NCI-H146 treated with DMSO at 0.1 percent for 48 hours (cell line): ENCODE measurements around the gene C12orf56.

ENCODE experiments used
- DNase-seq: peaks from one replicate; lab custom pipeline; 2025; ENCODE audit not compliant: unreplicated experiment; lab: John Stamatoyannopoulos, UW

Gene C12orf56

DNA sequence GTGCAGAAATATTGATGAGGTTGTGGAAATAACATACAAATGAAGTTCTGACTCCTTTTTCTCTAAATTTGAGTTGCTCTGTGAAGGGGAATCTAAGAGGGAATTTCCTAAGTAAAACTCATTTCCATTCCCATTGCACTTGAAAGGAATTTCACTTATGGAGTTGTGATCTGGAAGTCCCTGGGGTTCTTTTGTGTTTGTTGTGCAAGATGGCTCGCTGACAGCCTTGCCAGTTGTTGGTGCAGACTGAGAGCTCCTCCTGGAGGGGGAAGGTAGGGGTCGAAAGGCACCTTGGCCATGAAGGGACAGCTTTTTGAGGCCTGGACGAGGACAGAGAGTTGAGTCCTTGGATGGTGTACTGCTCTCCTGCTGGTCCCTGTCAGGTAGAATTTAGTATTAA is 72.0 kb downstream of the C12orf56 start:
- no peak for DNase-seq

DNA sequence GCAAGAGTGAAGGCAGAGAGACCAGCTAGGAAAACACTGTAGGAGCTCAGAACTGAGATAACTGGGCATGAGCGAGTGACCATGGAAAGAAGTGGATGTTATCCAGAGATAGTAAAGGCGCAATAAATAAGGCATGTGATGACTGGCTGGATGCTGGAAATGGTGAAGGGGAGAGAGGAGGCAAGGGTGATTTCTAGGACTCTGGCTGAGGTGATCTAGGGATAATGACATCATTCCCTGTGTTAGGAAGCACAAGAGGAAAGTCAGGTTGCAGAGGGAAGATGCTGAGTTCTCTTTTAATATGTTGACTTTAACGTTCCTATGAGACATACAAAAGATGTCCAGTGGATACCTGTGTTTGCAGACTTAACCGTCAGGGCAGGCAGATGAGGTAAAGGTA is 78.7 kb downstream of the C12orf56 start:
- no peak for DNase-seq

DNA sequence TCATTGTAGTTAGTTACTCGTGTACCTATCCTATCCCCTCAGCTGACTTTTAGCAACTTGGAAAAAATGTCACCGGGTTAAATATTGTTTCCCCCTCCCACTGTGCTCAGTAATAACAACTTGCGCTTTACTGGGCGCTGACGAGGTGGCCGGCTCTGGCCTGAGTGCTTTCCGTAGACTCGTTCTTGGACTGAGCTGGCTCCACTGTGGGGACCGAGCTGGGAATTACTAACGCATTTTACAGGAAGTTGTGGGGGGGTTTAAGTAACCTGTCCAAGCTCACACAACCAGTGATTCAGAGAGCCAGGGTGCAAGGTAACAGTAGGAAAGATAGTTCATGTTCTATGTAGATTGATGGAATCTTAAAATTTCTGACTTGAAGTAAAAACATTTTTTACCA is 86.0 kb downstream of the C12orf56 start:
- DNase-seq = peak; percentile 4

DNA sequence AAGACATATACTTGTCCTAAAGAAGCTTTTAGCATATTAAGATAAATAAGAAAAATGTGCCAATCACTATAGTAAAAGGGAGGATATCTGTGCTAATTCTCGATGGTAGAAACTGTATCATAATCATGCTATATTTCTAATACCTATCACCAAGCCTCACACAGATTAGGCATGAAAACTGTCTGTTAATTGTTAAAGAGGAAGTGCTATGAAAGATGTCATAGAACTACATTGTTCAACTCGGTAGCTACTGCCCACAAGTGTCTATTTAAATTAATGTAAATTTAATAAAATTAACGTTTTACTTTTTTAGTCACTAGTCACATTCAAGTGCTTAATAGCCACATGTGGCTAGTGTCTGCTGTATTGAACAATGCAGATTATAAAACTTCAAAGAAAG is 90.9 kb downstream of the C12orf56 start:
- no peak for DNase-seq

DNA sequence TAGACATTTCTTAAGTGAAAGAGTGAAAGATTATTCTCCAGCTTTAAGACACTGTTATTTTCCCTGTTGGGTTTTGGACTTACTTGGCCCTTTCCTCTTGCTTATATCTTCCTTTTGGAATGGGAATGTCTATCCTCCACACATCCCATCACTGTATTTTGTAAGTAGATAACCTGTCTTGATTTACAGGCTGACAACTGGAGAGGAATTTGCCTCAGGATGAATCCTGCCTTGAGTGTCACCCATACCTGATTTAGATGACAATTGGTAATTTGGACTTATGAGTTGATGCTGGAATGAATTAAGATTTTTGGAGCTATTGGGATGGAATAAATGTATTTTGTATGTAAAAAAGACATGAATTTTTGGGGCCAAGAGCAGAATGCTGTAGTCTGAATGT is 94.3 kb downstream of the C12orf56 start:
- DNase-seq = no peak

DNA sequence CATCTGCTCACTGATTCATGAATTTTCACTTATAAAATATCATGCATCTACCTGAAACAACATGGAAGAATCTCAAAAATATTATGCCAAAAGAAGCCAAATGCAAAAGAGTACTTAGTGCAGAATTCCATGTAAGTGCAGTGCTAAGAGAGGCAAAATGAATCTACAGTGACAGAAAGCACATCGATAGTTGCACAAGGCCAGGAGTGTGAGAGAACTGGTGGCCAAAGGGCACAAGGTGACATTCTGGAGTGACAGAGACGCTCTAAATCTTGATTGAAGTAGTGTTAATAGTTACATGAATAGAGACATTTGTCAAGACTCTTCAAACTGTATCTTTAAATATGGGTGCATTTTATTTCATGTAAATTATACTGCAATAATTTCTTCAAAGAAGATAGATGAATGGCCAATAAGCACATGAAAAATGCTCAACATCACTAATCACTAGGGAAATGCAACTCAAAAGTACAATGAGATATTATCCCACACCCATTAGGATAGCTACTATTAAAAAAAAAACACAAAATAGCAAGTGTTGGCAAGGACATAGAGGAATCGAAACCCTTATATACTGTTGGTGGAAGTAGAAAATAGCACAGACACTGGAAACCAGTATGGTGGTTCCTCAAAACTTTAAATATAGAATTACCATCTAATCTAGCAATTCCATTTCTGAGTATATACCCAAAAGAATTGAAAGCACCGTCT is 96.7 kb downstream of the C12orf56 start:
- no peak for DNase-seq

DNA sequence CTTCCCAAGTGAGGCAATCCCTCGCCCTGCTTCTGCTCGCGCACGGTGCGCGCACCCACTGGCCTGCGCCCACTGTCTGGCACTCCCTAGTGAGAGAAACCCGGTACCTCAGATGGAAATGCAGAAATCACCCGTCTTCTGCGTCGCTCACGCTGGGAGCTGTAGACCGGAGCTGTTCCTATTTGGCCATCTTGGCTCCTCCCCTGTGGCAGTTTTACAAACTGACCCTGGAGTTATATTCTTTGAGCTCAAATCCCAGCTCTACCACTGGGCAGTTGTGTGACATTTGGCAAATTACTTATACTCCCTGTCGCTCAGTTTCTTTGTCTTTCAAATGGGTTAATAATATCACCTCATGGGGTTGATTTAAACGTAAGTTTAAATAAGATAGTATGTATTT is 97.4 kb downstream of the C12orf56 start:
- peak; percentile 7 for DNase-seq

DNA sequence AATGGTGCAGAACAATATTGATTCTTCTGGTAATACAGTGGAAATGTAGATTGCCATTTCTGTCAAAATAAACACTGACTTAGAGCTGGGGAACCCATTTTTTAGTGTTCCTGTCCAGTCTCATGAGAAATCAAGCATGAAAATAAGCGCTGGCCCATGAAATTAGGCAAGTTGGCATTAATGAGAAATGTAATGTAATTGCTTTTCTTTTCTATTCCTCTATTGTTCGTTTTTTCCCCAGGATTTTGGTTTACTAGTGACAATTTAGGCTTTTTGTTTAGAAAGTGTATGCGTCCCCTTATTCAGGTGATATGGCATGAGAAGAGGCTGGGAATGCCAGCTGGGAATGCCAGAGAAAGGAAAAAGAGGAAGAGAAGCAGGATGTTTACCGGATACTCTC is 104.0 kb downstream of the C12orf56 start:
- no peak for DNase-seq

DNA sequence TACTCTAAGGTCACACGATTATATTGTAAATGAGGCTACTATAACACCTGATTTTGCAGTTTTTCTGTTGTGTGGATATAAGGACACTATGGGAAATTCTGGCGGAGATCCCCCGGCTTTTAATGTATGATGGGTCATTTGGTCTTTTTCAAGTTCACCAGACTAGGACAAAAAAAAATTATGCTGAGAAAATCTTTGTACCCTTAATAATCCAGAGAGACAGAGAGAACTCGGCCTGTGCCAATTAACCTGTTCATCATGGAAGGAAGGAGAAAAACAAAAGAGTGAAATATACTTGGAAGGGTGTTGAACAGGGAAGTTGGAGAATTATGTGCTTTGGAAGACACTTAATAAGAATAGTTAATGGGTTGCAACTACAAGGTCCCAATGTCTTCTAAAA is 106.3 kb downstream of the C12orf56 start:
- DNase-seq = no peak

DNA sequence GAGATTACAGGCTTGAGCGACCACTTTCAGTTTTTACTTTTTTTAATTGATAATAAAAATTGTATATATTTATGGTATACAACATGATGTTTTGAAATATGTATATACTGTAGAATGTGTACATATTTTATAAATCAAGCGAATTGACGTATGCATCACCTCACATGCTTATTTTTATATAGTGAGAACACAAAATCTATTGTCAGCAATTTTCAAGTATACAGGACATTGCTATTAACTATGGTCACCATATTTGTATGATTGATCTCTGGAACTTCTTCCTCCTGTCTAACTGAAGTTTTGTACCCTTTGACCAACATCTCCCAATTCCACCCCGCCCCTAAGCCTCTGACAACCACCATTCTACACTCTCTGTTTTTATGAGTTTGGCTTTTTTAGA is 112.1 kb downstream of the C12orf56 start:
- DNase-seq = no peak

DNA sequence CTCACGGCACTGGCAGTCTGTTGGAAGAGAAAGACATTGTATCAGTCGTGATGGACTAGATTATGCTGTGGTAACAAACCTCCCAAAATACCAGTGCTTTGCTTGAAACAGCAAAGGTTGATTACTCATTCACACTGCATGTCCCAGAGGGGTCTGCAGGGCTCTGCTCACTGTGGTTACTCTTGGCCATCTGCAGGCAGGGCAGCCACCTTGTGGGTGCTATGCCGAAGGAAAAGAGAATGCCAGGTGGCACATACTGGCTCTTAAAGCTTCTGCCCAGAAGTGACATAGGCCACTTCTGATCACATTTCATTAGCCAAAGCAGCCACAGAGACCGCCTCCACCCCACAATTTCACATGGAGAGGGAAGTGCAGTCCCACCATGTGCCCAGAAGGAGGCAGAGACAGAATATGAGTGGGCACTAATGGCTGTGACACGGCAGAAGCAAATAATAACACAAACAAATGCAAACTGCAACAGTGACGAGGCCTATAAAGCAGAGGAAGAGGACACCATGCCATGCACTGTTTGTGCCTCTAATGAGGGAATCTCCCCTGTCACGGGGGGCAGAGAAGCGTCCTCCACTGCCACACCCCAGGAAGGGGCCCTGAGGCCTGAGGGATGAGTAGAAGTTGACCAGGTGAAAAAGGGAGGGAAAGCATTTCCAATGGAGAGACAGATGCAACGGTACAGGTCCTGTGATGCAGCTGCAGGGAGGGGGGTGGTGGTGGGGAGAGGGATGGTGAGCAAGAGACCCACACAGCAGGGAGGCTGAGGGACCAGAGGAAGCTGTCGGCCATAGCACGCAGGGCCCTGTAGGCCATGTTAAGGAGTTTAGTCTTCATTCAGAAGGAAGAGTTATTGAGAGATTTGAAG is 116.8 kb downstream of the C12orf56 start:
- DNase-seq = no peak

DNA sequence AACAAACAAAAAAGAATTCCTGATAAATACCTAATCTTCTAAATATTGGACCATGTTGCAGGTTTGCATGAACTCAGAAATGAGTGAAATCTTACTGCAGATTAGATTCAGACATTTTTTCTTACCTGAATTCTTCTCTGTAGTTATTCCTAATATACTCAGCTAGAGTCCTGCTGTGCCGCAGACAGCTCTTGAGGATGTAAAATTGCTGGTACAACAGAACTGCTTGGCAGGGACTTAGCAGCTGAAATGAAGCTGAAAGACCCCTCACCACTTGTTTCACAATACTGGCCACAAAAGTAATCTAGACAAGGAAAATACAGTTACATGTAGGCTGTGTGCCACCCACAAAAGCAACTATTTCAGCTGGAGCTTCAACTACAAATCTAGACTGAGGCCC is 120.1 kb downstream of the C12orf56 start:
- no peak for DNase-seq

DNA sequence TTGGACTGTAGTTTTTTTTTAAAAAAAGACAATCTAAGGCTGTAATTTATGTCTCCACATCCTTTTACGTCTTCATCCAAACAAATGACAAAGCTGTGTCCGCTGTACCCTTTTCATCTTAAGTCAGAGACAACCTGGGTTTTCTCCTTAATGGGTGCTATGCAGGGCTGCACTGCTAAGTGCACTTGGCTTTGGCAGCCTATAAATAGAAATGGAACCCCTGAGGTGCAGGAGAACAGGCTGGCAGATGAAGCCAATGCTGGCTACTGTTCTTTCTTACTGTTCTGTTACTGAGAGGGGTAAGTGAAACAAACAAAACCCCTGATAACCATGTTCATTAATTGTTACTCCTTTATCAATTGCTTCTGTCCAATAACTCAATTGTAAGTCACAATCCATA is 121.4 kb downstream of the C12orf56 start:
- no peak for DNase-seq

DNA sequence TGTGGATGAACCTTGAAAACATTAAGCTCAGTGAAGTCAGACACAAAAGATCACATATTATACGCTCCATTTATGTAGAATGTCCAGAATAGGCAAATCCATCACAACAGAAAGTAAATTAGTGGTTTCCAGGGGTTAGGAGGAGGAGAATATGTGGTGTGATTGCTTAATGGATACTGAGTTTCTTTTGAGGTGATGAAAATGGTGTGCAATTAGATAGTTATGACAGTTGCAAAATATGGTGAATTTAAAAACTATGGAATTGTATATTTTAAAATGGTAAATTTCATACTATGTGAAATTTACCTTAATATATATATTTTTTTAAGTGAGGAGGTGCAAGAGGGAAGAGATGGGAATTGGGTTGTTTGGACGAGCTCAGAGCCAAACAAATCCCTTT is 122.1 kb downstream of the C12orf56 start:
- no peak for DNase-seq

DNA sequence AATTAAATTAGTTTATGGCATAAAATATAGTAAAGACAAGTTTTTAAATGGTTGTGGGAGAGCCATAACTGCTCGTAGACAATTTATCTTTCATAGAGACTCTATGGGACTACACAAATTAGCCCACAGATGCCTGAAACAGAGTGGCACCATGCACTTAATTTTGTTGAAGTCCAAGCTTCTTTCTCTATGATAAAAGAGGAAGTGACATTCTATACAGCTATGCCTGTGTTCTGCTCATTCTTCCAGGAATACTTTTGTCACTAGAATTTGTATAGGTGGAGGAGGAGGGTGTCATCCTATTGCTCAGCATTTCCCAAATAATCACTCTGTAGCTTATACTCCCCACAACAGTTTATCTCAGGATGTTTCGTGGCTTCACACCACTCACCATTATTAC is 124.7 kb downstream of the C12orf56 start:
- DNase-seq = no peak

DNA sequence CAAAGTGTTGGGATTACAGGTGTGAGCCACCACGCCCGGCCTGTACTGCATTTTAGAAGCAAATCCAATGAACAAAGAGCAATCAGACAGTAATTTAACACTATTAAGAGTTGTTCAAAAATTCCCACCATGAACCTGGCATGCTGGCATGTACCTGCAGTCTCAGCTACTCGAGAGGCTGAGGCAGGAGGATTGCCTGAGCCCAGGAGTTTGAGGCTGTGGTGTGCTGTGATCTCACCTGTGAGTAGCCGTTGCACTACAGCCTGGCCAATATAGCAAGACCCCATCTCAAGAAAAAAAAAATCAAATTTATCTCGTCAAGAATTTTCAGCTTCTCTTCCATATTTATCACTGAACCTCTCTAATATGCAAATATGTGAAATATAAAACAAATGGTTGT is 128.7 kb downstream of the C12orf56 start:
- no peak for DNase-seq

DNA sequence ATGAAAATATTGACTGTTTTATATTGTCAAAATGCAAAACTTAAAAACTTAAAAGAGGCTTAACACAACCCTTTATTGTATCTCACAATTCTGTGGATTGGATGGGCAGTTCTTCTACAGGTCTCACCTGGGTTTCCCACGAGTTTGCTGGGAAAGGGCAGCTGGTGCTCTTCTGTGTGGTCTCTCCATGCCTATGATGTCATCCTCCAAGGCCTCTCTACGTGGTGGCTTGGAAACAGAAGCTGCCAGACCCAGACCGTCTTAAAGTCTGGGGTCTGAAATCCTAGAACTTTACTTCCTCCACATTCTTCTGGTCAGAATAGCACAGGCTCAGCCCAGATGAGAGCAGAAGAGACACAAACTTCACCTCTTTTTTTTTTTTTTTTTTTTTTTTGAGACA is 132.0 kb downstream of the C12orf56 start:
- DNase-seq = no peak

DNA sequence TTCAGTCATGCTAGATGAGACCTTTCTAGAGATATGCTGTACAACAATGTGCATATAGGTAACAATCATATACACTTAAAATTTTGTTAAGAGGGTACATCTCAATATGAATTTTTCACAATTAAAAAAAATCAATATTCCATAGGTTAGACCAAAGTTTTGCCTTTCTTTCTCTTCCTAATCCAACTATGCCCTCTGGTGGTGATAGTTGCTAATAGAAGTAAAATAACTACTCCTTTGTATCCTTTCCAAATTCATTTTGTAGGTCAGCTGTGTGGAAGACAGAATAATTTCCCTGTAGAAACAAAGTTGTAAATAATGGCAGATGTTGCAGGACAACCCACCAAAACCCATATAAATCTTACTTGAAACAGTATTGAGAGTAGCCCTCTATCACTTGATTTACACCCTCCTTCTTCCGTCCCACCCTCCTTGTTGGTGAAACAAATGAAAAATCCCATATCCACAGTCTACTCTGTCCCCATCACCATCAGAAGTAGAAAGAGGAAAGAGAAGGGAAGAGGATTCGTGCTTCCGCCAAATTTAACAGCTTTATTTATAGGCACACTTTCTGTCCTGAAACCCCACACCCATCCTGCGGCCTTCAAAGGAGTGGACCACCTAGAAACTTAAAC is 134.3 kb downstream of the C12orf56 start:
- DNase-seq = peak; percentile 50

DNA sequence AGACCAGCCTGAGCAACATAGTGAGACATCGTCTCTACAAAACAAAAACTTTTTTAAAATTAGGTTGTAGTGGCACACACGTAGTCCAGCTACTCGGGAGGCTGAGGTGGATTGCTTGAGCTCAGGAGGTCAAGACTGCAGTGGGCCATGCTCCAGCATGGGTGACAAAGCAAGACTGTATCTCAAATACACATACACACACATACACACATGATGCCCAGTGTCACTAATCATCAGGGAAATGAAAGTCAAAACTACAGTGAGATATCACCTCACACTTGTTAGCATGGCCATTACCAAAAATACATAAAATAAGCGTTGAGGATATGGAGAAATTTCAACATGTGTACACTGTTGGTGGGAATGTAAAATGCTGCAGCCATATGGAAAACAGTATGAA is 135.3 kb downstream of the C12orf56 start:
- DNase-seq = no peak

DNA sequence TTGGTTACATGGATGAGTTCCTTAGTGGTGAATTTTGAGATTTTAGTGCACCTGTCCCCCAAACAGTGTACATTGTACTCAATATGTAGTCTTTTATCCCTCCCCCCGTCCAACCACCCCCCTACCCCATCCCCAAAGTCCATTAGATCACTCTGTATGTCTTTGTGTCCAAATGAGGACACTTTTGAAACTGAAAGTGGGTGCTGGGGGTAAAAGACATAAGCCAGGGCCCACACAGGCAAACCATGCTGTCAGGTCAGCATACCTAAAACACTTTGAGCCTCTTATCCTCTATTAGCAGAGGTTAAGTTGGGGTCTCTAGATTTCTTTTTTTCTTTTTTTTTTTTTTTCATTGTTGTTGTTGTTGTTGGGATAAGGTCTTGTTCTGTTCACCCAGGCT is 137.2 kb downstream of the C12orf56 start:
- no peak for DNase-seq

DNA sequence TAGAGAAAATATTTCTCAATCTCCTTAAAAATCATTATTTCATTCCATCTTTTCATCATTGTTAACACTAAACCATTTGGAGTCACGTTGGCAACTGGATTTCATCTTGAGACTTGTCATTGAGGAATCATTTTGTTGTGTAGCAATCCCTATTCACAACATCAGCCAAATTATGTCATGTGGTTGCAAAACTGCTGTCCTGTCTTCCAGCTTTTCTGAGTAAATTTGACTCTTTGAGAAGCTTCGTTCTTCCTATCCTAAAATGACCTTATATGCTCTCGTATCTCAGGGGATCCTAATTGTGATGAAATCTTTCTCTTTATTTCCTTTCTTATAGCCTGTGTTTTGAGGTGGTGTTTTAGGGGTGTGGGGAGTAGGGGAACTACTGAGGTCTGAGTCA is 137.9 kb downstream of the C12orf56 start:
- DNase-seq = no peak

DNA sequence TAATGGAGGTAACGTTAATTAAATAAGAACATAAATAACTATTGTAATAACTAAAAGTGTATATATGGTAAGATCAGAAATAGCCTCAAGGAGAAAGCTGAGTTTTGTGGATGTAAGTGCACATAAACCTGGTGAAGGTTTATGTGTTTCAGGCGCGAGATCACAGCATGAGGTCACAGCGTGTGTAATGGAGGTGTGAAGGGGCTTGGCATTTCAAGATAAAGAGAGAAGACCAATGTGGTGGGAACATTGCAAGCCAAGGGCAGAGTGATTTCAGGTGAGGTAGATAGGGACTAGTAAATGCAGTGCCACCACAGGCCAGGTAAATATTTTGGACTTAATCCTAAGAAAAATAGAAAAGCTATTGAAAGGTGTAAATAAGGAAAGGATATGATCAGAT is 146.7 kb downstream of the C12orf56 start:
- DNase-seq = no peak
